ENCODE measurements around the gene MEGF8.

MEGF8 gene

GRCh38 chr19:42290136-42290522 lies 35.3 kb upstream of the MEGF8 start:
- TF ChIP-seq RARB (CRISPR knock-in tag; IDR thresholded peaks at IDR 0.05) = no peak
- TF ChIP-seq ISL1 (CRISPR knock-in tag; IDR thresholded peaks at IDR 0.05) = no peak
- TF ChIP-seq ZNF565 (CRISPR knock-in tag; conservative IDR thresholded peaks at IDR 0.05; ENCODE audit: low read depth) = no peak
- TF ChIP-seq ZFP3 (CRISPR knock-in tag; IDR thresholded peaks at IDR 0.05) = no peak
- TF ChIP-seq OSR1 (CRISPR knock-in tag; IDR thresholded peaks at IDR 0.05) = no peak
- no peak for TF ChIP-seq TOX (CRISPR knock-in tag; IDR thresholded peaks at IDR 0.05; ENCODE audit: borderline replicate concordance)
- TF ChIP-seq ZFP30 (CRISPR knock-in tag; IDR thresholded peaks at IDR 0.05) = no peak
- no peak for TF ChIP-seq CSDC2 (CRISPR knock-in tag; IDR thresholded peaks at IDR 0.05)
- TF ChIP-seq CREB5 (CRISPR knock-in tag; IDR thresholded peaks at IDR 0.05; ENCODE audit: low read depth) = no peak
- TF ChIP-seq TCF4 (CRISPR knock-in tag; IDR thresholded peaks at IDR 0.05; ENCODE audit: borderline replicate concordance) = no peak
- no peak for TF ChIP-seq POU6F1 (CRISPR knock-in tag; IDR thresholded peaks at IDR 0.05; ENCODE audit: borderline replicate concordance, low read depth)
- TF ChIP-seq CSRNP3 (CRISPR knock-in tag; IDR thresholded peaks at IDR 0.05) = no peak
- no peak for TF ChIP-seq ZNF70 (CRISPR knock-in tag; IDR thresholded peaks at IDR 0.05)
- no peak for TF ChIP-seq BACH2 (CRISPR knock-in tag; IDR thresholded peaks at IDR 0.05; ENCODE audit: borderline replicate concordance)
- TF ChIP-seq ZNF8 (CRISPR knock-in tag; IDR thresholded peaks at IDR 0.05) = no peak
- no peak for TF ChIP-seq PPARA (CRISPR knock-in tag; IDR thresholded peaks at IDR 0.05; ENCODE audit: borderline replicate concordance)
- no peak for TF ChIP-seq TSHZ2 (CRISPR knock-in tag; IDR thresholded peaks at IDR 0.05)
- TF ChIP-seq ZC3H10 (CRISPR knock-in tag; IDR thresholded peaks at IDR 0.05) = no peak
- TF ChIP-seq PATZ1 (CRISPR knock-in tag; IDR thresholded peaks at IDR 0.05; ENCODE audit: borderline replicate concordance) = no peak
- ATAC-seq = no peak

- ATAC-seq = peak; percentile 72
- TF ChIP-seq ISL1 (CRISPR knock-in tag; IDR thresholded peaks at IDR 0.05) (no peak), TSHZ2 (CRISPR knock-in tag; IDR thresholded peaks at IDR 0.05) (no peak), OSR1 (CRISPR knock-in tag; IDR thresholded peaks at IDR 0.05) (no peak), ARNTL (CRISPR knock-in tag; IDR thresholded peaks at IDR 0.05; ENCODE audit: borderline replicate concordance, low read depth) (no peak), PPARA (CRISPR knock-in tag; IDR thresholded peaks at IDR 0.05; ENCODE audit: borderline replicate concordance) (no peak), TCF4 (CRISPR knock-in tag; IDR thresholded peaks at IDR 0.05; ENCODE audit: borderline replicate concordance) (no peak), CREB5 (CRISPR knock-in tag; IDR thresholded peaks at IDR 0.05; ENCODE audit: low read depth) (no peak), ZC3H10 (CRISPR knock-in tag; IDR thresholded peaks at IDR 0.05) (no peak), ZFP3 (CRISPR knock-in tag; IDR thresholded peaks at IDR 0.05) (no peak), ESRRG (CRISPR knock-in tag; IDR thresholded peaks at IDR 0.05) (no peak), SNAI2 (CRISPR knock-in tag; IDR thresholded peaks at IDR 0.05) (no peak), GLIS3 (CRISPR knock-in tag; IDR thresholded peaks at IDR 0.05) (no peak), TOX (CRISPR knock-in tag; IDR thresholded peaks at IDR 0.05; ENCODE audit: borderline replicate concordance) (no peak), ZNF8 (CRISPR knock-in tag; IDR thresholded peaks at IDR 0.05) (no peak), CSDC2 (CRISPR knock-in tag; IDR thresholded peaks at IDR 0.05) (no peak), ZNF565 (CRISPR knock-in tag; conservative IDR thresholded peaks at IDR 0.05; ENCODE audit: low read depth) (no peak)
Observed at GRCh38 chr19:42290523-42291434, 34.7 kb upstream of the MEGF8 start.

Data from SK-N-SH treated with all-trans-retinoic acid at 6 μM for 48 hours (cell line).